NT2/D1 (cell line): ENCODE measurements around the gene HSD17B12.

Source experiments
- SUZ12 ChIP-seq: IDR thresholded peaks from 2 replicates; pipeline ENCODE4 v1.6.1; 2011; ENCODE audit not compliant: insufficient read length, insufficient read depth; ENCODE audit errors: extremely low read depth
- YY1 ChIP-seq: IDR thresholded peaks from 2 replicates; pipeline ENCODE4 v1.6.1; 2011; ENCODE audit not compliant: insufficient read length, insufficient read depth
- ZNF274 ChIP-seq: IDR thresholded peaks from 2 replicates; pipeline ENCODE4 v1.6.1; 2011; ENCODE audit warnings: mild to moderate bottlenecking, low read depth, low read length

DNA sequence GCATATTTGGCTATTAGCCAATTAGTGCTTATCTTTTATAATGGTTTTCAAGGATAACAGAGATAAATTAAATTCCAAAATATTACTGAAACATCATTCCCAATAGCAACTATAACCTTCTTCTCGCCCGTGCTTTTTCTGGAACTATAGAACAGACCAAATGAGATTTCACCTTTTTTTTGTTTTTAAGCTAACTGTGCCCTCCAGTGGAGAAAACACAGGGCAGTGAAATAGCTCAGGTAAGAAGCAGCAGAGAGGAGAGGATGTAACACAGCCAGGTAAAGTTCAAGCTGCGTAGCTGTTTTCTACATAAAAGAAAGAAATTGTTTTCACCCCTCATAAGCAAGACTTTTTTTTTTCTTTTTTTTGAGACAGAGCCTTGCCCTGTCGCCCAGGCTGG, 28.2 kb downstream of the HSD17B12 start:
- TF ChIP-seq ZNF274, result no peak
- TF ChIP-seq SUZ12, result no peak
- no peak for TF ChIP-seq YY1
